ENCODE results near the gene ITPR1.

DNA sequence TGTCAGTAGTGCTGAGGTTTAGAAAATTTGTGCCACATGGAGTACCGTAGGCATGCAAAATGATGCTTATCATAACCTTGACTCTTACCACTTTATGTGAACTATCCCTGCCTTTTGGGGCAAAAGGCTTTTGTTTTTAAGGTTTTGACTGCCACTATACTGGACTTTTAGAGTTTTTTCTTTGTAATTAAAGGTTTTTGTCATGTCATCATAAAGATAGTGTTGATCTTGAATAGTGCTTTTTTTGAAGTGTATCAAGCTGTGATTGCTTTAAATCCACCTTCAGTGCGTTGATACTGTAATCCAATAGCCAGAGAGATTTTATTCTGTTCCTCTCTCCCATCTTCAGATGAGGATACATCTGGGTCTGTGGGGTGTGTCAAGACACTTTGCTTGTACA is 172.9 kb downstream of the ITPR1 start:
- TF ChIP-seq, protein P1, sequence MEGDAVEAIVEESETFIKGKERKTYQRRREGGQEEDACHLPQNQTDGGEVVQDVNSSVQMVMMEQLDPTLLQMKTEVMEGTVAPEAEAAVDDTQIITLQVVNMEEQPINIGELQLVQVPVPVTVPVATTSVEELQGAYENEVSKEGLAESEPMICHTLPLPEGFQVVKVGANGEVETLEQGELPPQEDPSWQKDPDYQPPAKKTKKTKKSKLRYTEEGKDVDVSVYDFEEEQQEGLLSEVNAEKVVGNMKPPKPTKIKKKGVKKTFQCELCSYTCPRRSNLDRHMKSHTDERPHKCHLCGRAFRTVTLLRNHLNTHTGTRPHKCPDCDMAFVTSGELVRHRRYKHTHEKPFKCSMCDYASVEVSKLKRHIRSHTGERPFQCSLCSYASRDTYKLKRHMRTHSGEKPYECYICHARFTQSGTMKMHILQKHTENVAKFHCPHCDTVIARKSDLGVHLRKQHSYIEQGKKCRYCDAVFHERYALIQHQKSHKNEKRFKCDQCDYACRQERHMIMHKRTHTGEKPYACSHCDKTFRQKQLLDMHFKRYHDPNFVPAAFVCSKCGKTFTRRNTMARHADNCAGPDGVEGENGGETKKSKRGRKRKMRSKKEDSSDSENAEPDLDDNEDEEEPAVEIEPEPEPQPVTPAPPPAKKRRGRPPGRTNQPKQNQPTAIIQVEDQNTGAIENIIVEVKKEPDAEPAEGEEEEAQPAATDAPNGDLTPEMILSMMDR (conservative IDR thresholded peaks at IDR 0.05; ENCODE audit: low read depth in 2 of 2): no peak
- no peak for TF ChIP-seq EZH2 (IDR thresholded peaks at IDR 0.05; ENCODE audit: low read depth, unreplicated experiment)
- no peak for TF ChIP-seq REST (IDR thresholded peaks at IDR 0.05; ENCODE audit: unreplicated experiment)
- TF ChIP-seq EZH2phosphoT487 (IDR thresholded peaks at IDR 0.05; ENCODE audit: unreplicated experiment): no peak
- no peak for TF ChIP-seq JUNB (IDR thresholded peaks at IDR 0.05; ENCODE audit: unreplicated experiment)
- TF ChIP-seq POLR2AphosphoS5 (IDR thresholded peaks at IDR 0.05; ENCODE audit: low read depth): no peak

All from GM23338 (cell line).